Activated CD4-positive, alpha-beta T cell treated with anti-CD3 and anti-CD28 coated beads, Interleukin-2, amount 10 ng/mL, durations not matched to agents 24 days and 14 days (primary cell): ENCODE measurements around the gene ORMDL1. TPM values are rescaled to one million over a fixed set of nuclear protein-coding genes. Genes with fewer than 3 reads are reported as not detected.

ENCODE experiments used
- DNase-seq: peaks from one replicate; pipeline ENCODE4 v3.0.0; 2022
- H3K27ac Mint-ChIP-seq: one replicate; pipeline ENCODE4 v1.8.0; 2022; ENCODE audit warnings: mild to moderate bottlenecking, mixed read lengths
- H3K27me3 Mint-ChIP-seq: one replicate; pipeline ENCODE4 v1.8.0; 2022; ENCODE audit warnings: mixed read lengths
- H3K36me3 Mint-ChIP-seq: one replicate; pipeline ENCODE4 v1.8.0; 2022; ENCODE audit warnings: low read depth, mild to moderate bottlenecking, mixed read lengths
- H3K4me1 Mint-ChIP-seq: one replicate; pipeline ENCODE4 v1.8.0; 2021; ENCODE audit warnings: mixed read lengths
- H3K4me3 Mint-ChIP-seq: one replicate; pipeline ENCODE4 v1.8.0; 2022; ENCODE audit warnings: mild to moderate bottlenecking, moderate library complexity, mixed read lengths
- H3K9me3 Mint-ChIP-seq: one replicate; pipeline ENCODE4 v1.8.0; 2021; ENCODE audit warnings: mixed read lengths
- intact Hi-C: fragments of 100-400 bp; cut with micrococcal nuclease; formaldehyde crosslinking; loops from one replicate; pipeline ENCODE4 v1.15.1; 2023
- total RNA-seq: library from RNA; stranded (reverse); gene quantifications from 2 replicates; pipeline ENCODE4 v1.2.3, GENCODE V29; 2022

ORMDL1 gene
- total RNA-seq, 1 donor from 2014 or later: 74.5 TPM

- Mint-ChIP-seq H3K9me3 (no peaks in the 10 kb centered on the region), H3K27ac (no peak overlapping the region), H3K27me3 (no peaks in the 10 kb centered on the region), H3K36me3 (peaks cover 3% of the 10 kb centered on the region), H3K4me3 (no peak overlapping the region), H3K4me1 (no peaks in the 10 kb centered on the region)
- intact Hi-C loops: no loop called here
- no peak for DNase-seq
These were observed 27.7 kb downstream of the ORMDL1 start for GRCh38 chr2:189756311-189756952.

DNA sequence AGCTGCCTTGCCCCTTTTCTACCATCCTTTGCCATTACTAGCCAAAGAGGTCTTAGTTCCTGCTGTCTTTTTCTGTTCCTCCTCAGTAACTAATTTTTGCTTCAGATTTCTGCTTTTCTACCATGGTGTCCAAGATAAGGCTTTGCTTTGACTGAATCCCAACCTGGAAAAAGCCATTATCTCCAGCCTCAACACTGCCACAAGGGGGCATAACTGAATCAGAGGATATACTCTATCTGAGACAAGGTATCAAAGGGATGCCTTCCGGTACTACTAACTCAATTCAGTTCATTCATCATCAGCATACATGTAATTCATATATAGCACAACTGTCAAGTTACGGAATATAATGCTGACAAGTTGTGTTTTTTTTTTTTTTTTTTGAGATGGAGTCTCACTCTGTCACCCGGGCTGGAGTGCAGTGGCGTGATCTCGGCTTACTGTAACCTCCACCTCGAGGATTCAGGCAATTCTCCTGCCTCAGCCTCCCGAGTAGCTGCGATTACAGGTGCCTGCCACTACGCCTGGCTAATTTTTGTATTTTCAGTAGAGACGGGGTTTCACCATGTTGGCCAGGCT is 33.0 kb downstream of the ORMDL1 start:
- Mint-ChIP-seq H3K4me1 (no peaks in the 10 kb centered on the region), H3K27me3 (no peaks in the 10 kb centered on the region), H3K9me3 (no peaks in the 10 kb centered on the region), H3K4me3 (no peak overlapping the region), H3K27ac (no peak overlapping the region), H3K36me3 (peaks cover 5% of the 10 kb centered on the region)
- intact Hi-C loops: loop anchor here (1.0 to 2.0 kb wide), 3 partner anchors 11 to 319 kb away; partner anchors contain the start of genes ASNSD1 and OSGEPL1
- DNase-seq: peak; percentile 83

- no peak overlapping the region for H3K27ac Mint-ChIP-seq
- DNase-seq: no peak
- no peaks in the 10 kb centered on the region for H3K9me3 Mint-ChIP-seq
- H3K36me3 Mint-ChIP-seq: no peaks in the 10 kb centered on the region
- H3K4me3 Mint-ChIP-seq: no peak overlapping the region
- H3K27me3 Mint-ChIP-seq: no peaks in the 10 kb centered on the region
- no peaks in the 10 kb centered on the region for H3K4me1 Mint-ChIP-seq
- intact Hi-C loops: no loop called here
These were observed 54.7 kb downstream of the ORMDL1 start for GRCh38 chr2:189729430-189729829.

DNA sequence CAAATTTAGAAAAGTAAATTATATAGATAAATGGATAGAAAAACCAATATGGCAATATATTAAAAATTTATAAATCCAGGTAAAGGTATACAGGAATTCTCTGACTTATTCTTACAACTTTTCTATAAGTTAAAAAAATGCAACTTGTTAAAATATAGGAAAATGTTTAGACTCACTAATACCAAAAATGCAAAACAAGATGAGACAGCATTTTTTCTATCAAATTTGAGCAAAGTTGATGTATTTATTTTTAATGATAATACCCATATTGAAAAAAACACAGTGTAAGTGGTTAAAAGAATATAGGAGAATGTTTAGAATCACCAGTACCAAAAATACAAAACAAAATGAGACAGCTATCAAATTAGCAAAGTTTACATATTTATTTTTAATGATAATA is 57.3 kb downstream of the ORMDL1 start:
- Mint-ChIP-seq H3K27ac (no peak overlapping the region), H3K4me1 (peaks cover 3% of the 10 kb centered on the region), H3K4me3 (no peak overlapping the region), H3K36me3 (no peaks in the 10 kb centered on the region), H3K9me3 (no peaks in the 10 kb centered on the region), H3K27me3 (no peaks in the 10 kb centered on the region)
- intact Hi-C loops: no loop called here
- DNase-seq: no peak

DNA sequence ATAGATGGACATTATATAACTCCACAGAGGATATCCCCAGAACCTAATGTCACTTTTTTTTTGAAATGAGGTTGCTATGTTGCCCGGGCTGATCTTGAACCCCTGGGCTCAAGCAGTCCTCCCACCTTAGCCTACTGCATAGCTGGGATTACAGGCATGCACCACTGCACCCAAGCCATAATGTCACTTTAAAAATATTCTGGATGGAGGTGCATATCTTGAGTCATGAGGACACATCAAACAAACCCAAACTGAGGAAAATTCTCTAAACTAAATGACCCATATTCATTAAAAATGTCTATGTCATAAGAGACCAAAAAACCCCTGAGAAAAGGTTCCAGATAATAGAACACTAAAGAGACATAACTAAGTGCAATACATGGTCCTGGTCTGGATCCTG is 57.9 kb downstream of the ORMDL1 start:
- Mint-ChIP-seq H3K36me3 (no peaks in the 10 kb centered on the region), H3K27me3 (no peaks in the 10 kb centered on the region)
- DNase-seq: no peak

DNA sequence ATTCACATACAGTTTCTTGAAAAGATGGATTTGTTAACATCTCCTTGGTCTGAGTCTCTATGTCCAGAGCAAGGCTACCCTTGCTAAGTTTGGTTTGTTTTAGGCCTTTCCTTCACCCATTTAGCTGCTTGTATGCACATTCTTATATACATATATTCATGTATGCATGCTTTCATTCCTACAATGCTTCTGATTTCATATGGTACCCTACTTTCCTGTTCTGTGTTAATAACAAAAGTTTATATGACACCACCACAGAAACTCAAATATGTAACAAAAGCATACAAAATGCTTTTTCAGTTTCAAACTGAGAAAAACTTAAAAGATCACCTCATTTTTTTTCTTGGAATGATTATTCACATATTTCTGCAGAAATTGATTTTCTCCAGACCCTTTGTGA is 60.9 kb downstream of the ORMDL1 start:
- intact Hi-C loops: no loop called here
- no peak for DNase-seq
- H3K9me3 Mint-ChIP-seq: no peaks in the 10 kb centered on the region
- H3K27ac Mint-ChIP-seq: no peak overlapping the region
- no peaks in the 10 kb centered on the region for H3K27me3 Mint-ChIP-seq
- no peak overlapping the region for H3K4me3 Mint-ChIP-seq
- H3K36me3 Mint-ChIP-seq: no peaks in the 10 kb centered on the region
- peaks cover 3% of the 10 kb centered on the region for H3K4me1 Mint-ChIP-seq

More for the DNA sequence above, 57.9 kb downstream of the ORMDL1 start:
- Mint-ChIP-seq H3K27ac (no peak overlapping the region), H3K4me3 (no peak overlapping the region), H3K9me3 (no peaks in the 10 kb centered on the region), H3K4me1 (peaks cover 3% of the 10 kb centered on the region)
- intact Hi-C loops: no loop called here

Other genes starting within 250 kb of the ORMDL1 start
- gene SLC40A1, start 203.6 kb downstream of the ORMDL1 start, total RNA-seq: 0.78 and 1.4 TPM in 2 replicates
- gene ASNSD1, start 122.9 kb downstream of the ORMDL1 start, total RNA-seq: 59.7 and 63.7 TPM in 2 replicates
- 2.9 and 3.4 TPM in 2 replicates for gene ANKAR, start 109.7 kb downstream of the ORMDL1 start, total RNA-seq
- gene OSGEPL1, start 21.5 kb downstream of the ORMDL1 start, total RNA-seq: 11.1 and 12.2 TPM in 2 replicates
- 67.2 and 69.2 TPM in 2 replicates for gene PMS1, start 111 bp upstream of the ORMDL1 start, total RNA-seq